ENCODE measurements around the gene OR8I2. TPM values are rescaled to one million over a fixed set of nuclear protein-coding genes. Genes with fewer than 3 reads are reported as not detected.

Gene OR8I2
- not detected in 2 replicates for total RNA-seq

GRCh38 chr11:56093008-56093407 lies at the start of gene OR8I2:
Gene OR8I2, plus strand, starts transcription at chr11:56093308. Its CDS starts 0 bp downstream, at chr11:56093308.

GRCh38 chr11:56103210-56103737 lies 10.2 kb downstream of the OR8I2 start, which contains the start of gene OR8H2:
Gene OR8H2, plus strand, starts transcription at chr11:56103687. Its CDS starts 1,356 bp downstream, at chr11:56105043.

DNA sequence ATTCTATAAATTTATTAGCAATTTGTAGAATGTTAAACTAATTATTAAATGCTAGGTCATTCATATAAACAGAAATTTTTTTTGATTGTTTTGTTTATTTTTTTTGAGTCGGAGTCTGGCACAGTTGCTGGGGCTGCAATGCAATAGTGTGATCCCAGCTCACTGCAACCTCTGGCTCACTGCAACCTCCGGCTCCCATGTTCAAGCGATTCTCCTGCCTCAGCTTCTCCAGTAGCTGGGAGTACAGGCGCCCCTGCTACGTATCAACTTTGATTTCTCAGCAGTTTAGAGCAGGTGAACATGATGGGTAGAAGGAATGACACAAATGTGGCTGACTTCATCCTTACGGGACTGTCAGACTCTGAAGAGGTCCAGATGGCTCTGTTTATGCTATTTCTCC lies 29.0 kb downstream of the OR8I2 start, which contains the start of gene OR8H3:
Gene OR8H3 (plus strand): TSS at position 301 of the 400 bp plus-strand sequence. CDS start 0 bp downstream, at position 301.

GRCh38 chr11:56140151-56140661 lies 47.1 kb downstream of the OR8I2 start, which contains the start of gene OR8J3:
Gene OR8J3, minus strand, starts transcription at chr11:56140201. Its CDS starts 2,483 bp downstream, at chr11:56137718.

Other genes with a start within 250 kb of the OR8I2 start
- not detected in 2 replicates for gene TRIM51, start 210.0 kb upstream of the OR8I2 start, total RNA-seq
- not detected in 2 replicates for gene OR5W2, start 178.7 kb upstream of the OR8I2 start, total RNA-seq
- gene OR5I1, start 156.9 kb upstream of the OR8I2 start, total RNA-seq = not detected in 2 replicates
- not detected in 2 replicates for gene OR10AG1, start 123.4 kb upstream of the OR8I2 start, total RNA-seq
- gene OR5F1, start 98.7 kb upstream of the OR8I2 start, total RNA-seq = not detected in 2 replicates
- not detected in 2 replicates for gene OR5AS1, start 65.7 kb upstream of the OR8I2 start, total RNA-seq
- gene OR8H2, start 10.4 kb downstream of the OR8I2 start, total RNA-seq = not detected in 2 replicates
- not detected in 2 replicates for gene OR8H3, start 29.1 kb downstream of the OR8I2 start, total RNA-seq
- not detected in 2 replicates for gene OR8J3, start 46.9 kb downstream of the OR8I2 start, total RNA-seq
- gene OR8K5, start 67.0 kb downstream of the OR8I2 start, total RNA-seq = not detected in 2 replicates
- not detected in 2 replicates for gene OR5J2, start 83.3 kb downstream of the OR8I2 start, total RNA-seq
- gene OR5T2, start 140.9 kb downstream of the OR8I2 start, total RNA-seq = not detected in 2 replicates
- not detected in 2 replicates for gene OR5T3, start 158.9 kb downstream of the OR8I2 start, total RNA-seq
- not detected in 2 replicates for gene OR5T1, start 180.8 kb downstream of the OR8I2 start, total RNA-seq
- gene OR8H1, start 198.9 kb downstream of the OR8I2 start, total RNA-seq = not detected in 2 replicates
- gene OR8K3, start 221.8 kb downstream of the OR8I2 start, total RNA-seq = not detected in 2 replicates

Data from mesangial cell (primary cell).